ENCODE data around the gene TBX15.

DNA sequence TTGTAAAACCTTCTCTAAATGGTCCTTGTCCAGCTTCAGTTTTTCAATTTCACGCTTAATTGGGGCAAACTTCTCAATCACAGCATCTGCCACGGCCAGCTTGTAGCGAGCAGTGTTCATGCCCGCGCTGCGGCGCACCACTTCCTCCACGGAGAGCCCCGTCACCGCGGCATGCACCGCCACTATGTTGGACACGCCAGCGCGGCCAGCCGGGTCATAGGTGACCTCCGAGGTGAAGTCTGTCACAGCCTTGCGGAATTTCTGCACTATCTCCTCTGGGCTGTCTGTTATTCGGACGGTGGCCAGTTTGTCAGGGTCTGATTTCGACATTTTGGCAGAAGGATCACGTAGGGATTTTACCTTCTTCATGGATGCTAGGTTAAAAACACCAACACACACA lies 44.8 kb upstream of the TBX15 start:
- TF ChIP-seq CTCF (IDR thresholded peaks at IDR 0.05) (no peak), POLR2A (IDR thresholded peaks at IDR 0.05) (no peak)
